NCI-H128 (cell line): Measurements from ENCODE around the gene TMEM95.
"Not testable (repeated sequence)": the region's sequence is repeated elsewhere in the genome, so short reads cannot be mapped to it uniquely, and the experiment has no call there.

Source experiments
- DNase-seq: peaks from one replicate; lab custom pipeline; 2025; ENCODE audit not compliant: unreplicated experiment; lab: John Stamatoyannopoulos, UW

The TMEM95 gene

GRCh38 chr17:7346761-7347614, 8.0 kb upstream of the TMEM95 start:
- DNase-seq: no peak

GRCh38 chr17:7347630-7348477, 7.1 kb upstream of the TMEM95 start:
- DNase-seq: no peak

DNA sequence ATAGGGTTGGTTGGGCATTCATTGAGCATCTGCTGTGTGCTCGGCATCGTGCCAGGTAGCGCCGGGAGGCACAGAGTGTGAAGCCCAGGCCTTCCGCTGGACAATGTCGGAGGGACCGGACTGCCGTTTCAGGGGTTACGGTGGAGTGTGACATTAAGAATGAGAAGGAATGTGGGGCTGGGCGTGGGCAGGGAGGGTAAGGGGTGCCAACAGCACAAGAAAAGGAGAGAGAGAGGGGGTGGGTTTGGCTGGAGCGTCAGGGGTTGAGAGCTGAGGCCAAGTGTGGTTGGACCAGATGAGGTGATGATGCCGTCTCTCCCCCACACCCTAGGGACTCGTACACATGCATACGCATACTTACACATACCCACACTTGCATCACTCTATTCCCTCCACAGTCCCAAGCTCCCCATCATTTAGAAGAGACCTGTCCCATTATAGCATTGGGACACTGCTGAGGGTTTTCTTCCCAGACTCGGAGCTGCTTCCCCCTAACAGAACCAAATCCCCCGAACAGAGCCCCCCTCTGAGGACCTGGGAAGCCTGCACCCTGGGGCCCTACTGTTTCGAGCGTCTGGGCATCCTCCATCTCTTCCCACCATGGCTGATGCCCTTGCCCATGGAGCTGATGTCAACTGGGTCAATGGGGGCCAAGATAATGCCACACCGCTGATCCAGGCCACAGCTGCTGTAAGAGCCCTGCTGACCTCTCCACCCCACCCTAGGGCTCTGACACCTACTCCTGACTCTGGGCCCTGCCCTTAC, 6.3 kb upstream of the TMEM95 start:
- DNase-seq: no peak

DNA sequence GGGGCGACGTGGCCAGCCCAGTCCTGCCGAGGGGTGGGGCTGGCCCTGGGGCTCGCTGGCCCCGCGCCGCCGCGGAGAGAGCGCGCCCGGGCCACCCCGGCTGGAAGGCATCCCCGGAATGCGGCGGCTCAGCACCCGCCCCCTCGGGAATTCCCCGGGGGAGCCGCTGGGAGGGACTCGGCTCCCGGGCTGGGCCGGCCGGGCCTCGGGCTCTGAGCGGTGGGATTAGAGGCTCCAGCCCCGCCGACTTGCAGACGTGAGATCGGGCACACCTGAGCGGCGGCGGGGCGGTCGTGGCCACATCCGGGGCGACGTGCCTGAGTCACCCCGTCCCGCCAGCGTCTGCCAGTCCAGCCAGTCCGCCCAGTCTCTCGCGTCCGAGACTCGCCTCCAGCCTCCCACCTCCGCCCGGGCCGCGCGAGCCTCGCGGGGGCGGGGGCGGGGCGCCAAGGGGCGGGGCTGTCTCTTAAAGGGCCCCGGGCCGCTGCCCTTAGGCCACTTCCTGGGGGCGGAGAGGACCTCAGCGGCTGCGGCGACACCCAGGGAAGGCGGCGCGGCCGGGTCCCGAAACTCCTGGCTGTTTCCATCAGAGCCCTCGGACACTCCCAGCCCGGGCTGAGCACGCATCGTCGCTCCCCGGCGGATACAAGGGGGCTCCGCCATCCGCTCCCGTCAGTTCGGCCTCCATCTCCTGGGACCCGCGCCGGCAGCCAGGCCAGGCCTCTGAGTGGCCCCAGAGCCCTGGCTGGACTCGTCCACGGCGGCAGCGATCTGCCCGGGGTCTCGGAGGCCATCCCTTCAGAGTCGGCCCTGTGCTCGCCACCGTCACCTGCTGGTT, 3.1 kb upstream of the TMEM95 start, which contains the start of gene KCTD11:
KCTD11 (plus strand) TSS at position 498 of the 838 bp plus-strand sequence.
- DNase-seq: no peak

DNA sequence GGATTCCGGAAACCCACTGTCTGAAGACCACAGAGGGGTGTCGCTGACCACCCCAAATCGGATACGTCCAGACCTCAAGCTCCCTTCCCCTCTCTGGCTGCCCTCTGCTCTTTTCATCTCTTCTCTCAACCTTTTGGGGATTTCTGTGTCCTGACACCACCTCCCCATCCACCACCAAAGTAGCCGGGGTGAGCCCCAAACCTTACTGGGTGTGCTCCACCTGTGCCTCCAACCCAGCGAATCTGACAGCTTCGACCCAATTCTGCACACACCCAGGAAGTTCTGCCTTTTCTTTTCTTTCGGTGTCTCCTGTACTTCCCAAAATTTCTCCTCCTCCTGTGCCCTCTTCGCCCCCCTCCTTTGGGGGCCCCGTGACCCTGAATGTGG, 2.5 kb upstream of the TMEM95 start:
- DNase-seq: no peak

GRCh38 chr17:7352910-7353635, 1.9 kb upstream of the TMEM95 start:
- DNase-seq: no peak

DNA sequence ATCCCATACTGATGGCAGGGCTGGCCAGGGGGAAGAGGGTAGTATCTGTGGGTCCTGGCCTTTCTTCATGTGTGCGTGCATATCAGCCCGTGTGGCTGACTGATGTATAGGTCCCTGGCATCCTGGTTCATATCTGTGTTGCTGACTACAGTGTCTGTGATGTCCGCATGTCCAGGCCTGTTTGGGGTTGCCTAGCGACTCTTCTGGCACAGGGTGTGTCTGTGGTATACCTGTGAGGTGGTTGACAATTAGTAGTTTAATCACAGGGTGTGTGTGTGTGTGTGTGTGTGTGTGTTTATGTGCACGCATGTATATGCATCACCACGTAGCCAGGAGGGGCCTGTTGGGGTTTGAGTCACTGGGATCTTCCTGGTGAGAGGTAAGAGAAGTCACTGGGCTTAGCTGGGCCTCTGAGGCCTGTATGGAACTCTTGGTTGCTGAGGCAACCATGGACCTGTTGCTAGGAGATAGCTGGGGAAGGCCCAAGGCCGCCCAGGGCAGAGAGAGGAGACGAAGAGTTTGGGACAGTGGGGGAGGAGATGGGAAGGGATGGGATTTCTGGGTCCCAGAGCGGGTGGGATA, 603 bp upstream of the TMEM95 start:
- no peak for DNase-seq

- DNase-seq: no peak
Measured at GRCh38 chr17:7355573-7355972, 617 bp downstream of the TMEM95 start.

- peak; percentile 35 for DNase-seq
Measured at GRCh38 chr17:7356072-7356549, 1.2 kb downstream of the TMEM95 start.

- DNase-seq: no peak
Measured at GRCh38 chr17:7356756-7357155, 1.8 kb downstream of the TMEM95 start.

DNA sequence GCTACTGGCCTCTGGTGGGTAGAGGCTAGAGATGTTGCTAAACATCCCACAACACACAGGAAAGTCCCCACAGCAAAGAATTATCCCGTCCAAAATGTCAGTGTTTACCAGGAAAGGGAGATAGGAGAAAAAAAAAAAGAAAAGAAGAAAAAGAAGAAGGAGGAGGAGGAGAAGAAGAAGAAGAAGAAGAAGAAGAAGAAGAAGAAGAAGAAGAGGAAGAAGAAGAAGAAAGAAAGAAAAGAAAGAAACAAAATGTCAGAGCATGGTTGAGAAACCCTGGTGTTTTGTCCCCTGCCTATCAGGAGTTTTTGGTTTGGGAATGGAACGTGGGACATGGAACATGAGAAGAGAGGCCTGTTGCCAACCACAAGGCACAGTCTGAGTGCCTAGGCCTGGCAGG, 2.4 kb downstream of the TMEM95 start:
- no peak for DNase-seq

DNA sequence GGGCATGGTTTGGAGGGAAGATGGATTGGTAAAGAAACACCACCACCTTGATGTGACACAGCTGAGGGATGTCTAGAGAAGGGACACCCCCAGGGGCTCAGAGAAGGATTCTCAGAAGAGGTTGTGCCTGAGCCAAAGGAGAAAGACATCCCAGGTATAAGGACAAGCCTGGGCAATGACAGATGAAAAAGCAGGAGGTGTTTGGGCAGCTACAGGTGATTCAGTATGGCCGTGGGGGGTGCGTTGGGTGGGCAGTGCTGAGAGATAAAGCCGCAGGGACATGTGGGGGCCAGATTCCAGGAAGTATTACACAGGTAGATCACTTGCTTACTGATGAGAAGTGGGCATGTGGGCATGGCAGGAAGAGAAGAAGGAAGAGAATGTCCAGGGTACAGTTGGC, 7.0 kb downstream of the TMEM95 start:
- DNase-seq: no peak

GRCh38 chr17:7363311-7363710, 8.4 kb downstream of the TMEM95 start:
- no peak for DNase-seq

DNA sequence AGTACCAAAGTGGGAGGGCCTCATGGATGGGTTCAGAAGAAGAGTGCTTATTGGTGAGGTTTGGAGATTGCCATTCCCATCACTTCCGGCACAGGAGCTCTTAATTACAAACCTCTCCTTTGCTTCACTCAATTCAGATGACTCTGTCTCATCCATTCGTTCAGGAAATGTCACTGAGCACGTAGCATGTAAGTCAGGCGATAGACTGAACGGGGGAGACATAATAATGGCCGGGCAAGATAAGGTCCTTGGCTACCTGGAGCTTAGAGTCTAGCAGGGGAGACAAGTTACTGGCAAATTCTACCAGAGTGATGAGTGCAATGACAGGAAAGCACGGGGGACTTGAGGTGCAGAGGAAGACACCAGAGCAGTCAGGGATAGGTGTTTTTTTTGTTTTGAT, 11.0 kb downstream of the TMEM95 start:
- DNase-seq: not testable (repeated sequence)

GRCh38 chr17:7367083-7367482, 12.1 kb downstream of the TMEM95 start:
- no peak for DNase-seq

DNA sequence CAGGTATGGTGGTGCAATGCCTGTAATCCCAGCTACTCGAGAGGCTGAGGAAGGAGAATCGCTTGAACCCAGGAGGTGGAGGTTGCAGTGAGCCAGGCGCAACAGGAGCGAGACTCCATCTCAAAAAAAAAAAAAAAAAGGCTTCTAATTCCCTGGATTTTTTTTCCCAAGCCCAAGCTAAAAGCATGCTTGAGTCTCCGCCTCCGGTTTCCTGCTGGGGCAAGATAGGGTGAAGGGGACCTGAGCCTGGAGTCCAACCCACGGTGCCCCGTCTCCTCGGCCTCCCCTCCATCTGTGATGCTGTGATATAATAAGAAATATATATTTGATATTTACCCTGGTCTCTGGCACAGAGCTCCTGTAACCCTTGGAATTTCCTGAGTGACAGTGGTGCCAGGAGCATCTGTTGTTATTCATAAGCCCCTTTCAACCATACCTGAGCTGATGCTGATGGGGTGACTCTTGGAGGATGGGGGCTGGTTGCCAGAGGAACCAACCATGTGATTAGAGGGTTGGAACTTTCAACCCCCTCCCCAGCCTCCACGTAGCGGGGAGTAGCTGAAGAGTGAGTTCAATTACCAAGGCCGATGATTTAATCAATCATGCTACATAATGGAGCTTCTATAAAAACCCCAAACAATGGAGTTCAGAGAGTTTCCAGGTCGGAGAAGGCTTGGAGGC, 13.1 kb downstream of the TMEM95 start:
- no peak for DNase-seq

- not testable (repeated sequence) for DNase-seq
Measured at GRCh38 chr17:7368599-7368994, 13.6 kb downstream of the TMEM95 start.

DNA sequence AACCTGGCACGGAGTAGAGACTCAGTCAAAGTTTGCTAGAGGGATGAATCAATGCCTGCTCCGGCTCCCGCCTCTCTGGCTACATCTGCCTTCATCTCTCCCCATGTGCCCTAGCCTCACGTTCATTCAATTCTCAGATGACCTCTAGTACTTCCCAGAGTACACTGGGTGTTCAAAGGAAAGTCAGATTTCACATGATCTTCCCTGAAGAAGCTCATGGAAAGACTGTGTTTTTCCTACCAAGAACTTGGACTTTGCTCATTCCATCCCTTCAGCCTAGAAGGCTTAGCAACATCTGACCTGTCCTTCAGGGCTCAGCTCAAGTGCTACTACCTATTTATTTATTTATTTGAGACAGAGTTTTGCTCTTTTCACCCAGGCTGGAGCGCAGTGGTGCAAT, 14.9 kb downstream of the TMEM95 start:
- DNase-seq: no peak

- no peak for DNase-seq
Measured at GRCh38 chr17:7370853-7371252, 15.9 kb downstream of the TMEM95 start.
